Measurements from ENCODE around the gene PKN2.
"Not testable (repeated sequence)": the region's sequence is repeated elsewhere in the genome, so short reads cannot be mapped to it uniquely, and the experiment has no call there.

Gene PKN2

DNA sequence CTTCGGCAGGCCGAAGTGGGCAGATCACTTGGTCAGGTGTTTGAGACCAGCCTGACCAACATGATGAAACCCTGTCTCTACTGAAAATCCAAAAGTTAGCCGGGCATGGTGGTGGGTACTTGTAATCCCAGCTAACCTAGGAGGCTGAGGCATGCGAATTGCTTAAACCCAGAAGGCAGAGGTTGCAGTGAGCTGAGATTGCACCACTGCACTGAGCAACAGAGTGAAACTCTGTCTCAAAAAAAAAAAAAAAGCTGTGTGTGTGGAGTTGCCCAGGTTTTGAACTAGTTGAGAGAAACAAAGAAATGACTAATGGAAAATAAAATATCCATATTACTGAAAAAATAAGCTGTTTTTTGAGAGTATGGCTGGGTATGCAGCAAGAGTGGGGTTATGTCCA is 107.1 kb downstream of the PKN2 start:
- no peak for DNase-seq (ENCODE audit: low read depth)

DNA sequence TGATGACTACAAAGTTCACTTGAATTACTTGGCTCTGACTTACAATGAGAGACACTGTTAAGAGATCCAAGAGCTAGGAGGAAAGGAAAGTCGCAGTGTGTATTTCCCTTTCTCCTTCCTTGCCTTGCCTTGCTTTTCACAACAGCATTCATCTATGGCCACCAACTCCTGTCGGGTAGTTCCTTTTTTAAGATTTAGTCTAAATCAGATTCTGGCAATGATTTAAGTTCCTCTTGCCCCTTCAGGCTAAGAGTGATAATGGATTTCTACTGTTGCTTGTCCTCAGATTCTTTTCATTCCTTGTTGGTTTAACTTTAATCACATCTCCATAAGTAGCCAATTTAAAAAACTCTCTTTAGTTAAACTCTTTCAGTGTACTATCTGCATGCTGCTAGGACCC is 115.4 kb downstream of the PKN2 start:
- no peak for DNase-seq (ENCODE audit: low read depth)

GRCh38 chr1:88800382-88801051 is 116.4 kb downstream of the PKN2 start:
- DNase-seq (ENCODE audit: low read depth) = peak; percentile 20

DNA sequence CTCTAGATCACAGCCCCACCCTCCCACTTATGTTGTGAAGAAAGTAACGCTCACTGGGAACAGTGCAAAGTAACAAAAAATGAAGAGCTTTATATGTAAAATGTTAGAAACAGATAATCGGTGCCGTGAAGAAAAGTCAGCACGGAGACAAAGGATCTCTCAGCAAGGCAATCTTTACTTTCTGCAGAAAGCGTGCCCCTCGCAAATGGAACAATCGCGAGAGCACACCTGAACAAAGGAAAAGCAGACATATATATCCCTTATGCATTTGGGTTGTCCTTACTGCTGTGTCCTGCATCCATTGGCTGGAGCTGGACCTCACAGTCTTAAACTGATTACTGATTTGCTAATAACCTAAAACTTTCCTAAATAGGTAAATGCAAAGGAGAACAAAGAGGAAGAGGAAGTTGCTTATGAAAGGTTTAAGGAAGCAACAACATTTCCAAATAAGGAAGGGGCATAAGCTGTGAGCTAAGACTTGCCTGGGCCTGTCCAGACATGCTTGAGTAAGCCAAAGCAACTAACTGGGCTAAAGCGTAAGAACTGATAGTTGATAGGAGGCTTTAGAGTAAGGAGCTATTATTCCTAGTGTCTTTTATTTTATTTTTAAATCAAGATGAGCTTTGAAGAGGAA is 117.6 kb downstream of the PKN2 start:
- peak; percentile 8 for DNase-seq (ENCODE audit: low read depth)

DNA sequence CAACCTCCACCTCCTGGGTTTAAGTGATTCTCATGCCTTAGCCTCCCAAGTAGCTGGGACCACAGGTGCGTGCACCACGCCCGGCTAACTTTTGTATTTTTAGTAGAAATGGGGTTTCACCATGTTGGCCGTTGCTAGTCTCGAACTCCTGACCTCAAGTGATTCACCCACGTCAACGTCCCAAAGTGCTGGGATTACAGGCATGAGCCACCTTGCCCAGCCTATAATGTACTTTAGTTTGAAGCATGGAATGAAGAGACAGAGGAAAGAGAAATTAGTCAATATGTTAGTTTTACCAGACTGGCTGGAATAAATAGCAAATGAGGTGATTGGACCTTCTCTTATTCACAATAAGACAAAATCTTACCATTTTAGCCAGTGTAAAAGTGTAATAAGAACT is 118.3 kb downstream of the PKN2 start:
- no peak for DNase-seq (ENCODE audit: low read depth)

DNA sequence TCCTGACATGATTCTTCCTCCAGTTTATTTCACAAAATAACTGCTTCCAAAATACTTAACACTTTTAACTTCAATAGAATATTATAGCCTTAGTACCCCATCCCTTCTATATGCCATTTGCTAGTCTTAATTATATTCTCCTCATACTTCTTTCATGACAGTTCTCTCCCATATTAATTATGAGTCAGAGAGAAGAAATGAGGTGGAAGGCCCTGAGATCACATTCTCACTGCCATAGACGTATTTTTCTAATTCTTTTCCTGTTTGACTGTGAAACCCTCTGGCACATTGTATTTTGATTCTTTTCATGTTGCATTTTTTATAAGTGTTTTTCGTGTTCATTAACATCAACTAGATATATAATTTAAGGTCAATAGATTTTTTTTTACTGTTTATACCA is 118.9 kb downstream of the PKN2 start:
- peak; percentile 43 for DNase-seq (ENCODE audit: low read depth)

DNA sequence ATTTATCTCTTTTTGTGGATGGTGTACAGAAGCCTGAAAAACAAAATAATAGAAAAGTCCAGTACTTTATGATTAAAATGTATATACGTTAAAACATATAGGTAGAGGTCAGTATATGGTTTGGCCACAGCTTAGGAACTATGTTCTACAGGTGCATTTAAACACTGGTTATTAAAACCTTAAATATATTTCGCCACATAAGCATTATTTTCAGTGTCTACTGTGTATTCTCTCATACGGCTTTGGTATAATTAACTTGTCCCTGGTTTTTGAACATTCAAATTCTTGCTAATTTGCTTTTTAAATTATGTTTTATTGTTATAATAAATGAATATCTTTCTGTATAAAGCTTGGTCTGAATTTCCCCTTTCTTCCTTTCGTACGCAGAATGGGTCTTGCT is 119.4 kb downstream of the PKN2 start:
- DNase-seq (ENCODE audit: low read depth) = no peak

DNA sequence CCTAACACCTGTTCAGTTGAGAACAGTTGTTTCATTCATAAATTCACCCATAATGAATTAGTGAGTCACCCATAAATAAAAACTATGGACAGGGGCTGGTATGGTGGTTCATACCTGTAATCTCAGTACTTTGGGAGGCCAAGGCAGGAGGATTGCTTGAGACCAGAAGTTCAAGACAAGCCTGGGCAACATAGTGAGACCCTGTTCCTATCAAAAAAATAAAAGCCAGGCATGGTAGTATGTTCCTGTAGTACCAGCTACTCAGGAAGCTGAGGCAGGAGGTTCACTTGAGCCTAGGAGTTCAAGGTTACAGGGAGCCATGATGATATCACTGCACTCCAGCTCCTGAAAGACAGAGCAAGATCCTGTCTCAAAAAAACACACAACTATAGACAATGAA is 128.3 kb downstream of the PKN2 start:
- no peak for DNase-seq (ENCODE audit: low read depth)

GRCh38 chr1:88813471-88813870 is 129.4 kb downstream of the PKN2 start:
- no peak for DNase-seq (ENCODE audit: low read depth)

GRCh38 chr1:88819642-88820041 is 135.6 kb downstream of the PKN2 start:
- DNase-seq (ENCODE audit: low read depth) = not testable (repeated sequence)

GRCh38 chr1:88825721-88826120 is 141.6 kb downstream of the PKN2 start:
- DNase-seq (ENCODE audit: low read depth) = no peak

- no peak for DNase-seq (ENCODE audit: low read depth)
Observed at GRCh38 chr1:88847643-88848042, 163.6 kb downstream of the PKN2 start.

GRCh38 chr1:88851303-88852063 is 167.4 kb downstream of the PKN2 start:
- no peak for DNase-seq (ENCODE audit: low read depth)

- DNase-seq (ENCODE audit: low read depth) = no peak
Observed at GRCh38 chr1:88867743-88868521, 183.9 kb downstream of the PKN2 start.

- DNase-seq (ENCODE audit: low read depth) = not testable (repeated sequence)
Observed at GRCh38 chr1:88869644-88870043, 185.6 kb downstream of the PKN2 start.

GRCh38 chr1:88873737-88874349 is 189.8 kb downstream of the PKN2 start:
- DNase-seq (ENCODE audit: low read depth) = no peak

- DNase-seq (ENCODE audit: low read depth) = no peak
Observed at GRCh38 chr1:88875595-88875994, 191.5 kb downstream of the PKN2 start.

DNA sequence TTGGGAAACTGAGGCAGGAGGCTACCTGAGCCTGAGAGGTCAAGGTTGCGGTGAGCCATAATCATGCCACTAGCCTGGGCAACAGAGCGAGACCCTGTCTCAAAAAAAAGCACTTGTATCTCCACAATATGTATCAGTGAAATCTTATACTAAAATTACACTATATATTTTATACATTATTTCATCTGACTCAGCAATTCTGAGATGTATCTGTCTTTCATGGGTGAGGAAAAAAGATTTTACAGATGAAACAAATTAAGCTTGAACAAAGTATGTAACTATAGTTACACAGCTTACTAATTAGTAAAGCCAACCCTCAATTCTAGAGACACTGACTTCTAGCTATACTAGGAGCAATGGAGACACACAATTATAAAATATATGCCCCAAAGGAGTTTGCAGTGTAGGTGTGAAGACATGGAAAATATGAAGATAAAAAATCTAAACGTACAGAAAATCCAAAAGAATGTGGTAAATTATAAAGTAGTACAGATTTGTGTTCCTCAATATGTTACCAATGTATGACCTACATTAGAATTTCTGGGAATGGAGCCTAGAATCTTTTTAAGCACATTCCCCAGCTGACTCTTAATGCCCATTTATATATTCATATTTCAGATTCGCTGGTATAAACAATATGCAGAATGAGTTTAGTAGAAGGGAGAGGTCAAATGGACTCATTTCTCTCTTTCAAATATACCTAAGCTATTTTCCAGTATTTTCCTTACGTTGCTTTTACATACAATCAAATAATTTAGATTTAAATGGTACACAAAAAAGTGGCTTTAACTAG is 192.7 kb downstream of the PKN2 start:
- DNase-seq (ENCODE audit: low read depth) = no peak

DNA sequence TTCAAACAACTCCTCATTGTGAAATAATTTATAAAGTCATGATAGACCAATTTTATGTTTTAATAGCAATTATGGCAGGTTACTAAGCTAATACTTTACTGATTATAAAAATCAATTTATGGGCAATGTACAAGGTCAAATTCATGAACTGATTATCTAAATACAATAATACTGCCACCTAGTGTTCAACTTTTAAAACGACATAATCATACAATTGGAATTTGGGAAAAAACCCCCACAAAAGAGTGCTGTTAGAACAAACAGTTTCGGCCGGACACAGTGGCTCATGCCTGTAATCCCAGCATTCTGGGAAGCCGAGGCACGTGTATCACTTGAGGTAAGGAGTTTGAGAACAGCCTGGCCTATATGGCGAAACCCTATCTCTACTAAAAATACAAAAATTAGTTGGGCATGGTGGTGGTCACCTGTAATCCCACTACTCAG is 193.3 kb downstream of the PKN2 start:
- DNase-seq (ENCODE audit: low read depth) = no peak

GRCh38 chr1:88877911-88878310 is 193.8 kb downstream of the PKN2 start:
- DNase-seq (ENCODE audit: low read depth) = no peak

GRCh38 chr1:88878731-88879130 is 194.7 kb downstream of the PKN2 start:
- no peak for DNase-seq (ENCODE audit: low read depth)
